ENCODE measurements around the gene GAL3ST2. TPM values are rescaled to one million over a fixed set of nuclear protein-coding genes. Genes with fewer than 3 reads are reported as not detected.

Gene GAL3ST2
- total RNA-seq, 1 experiment from 2014 or later = not detected

- Histone ChIP-seq H3K27me3 (ENCODE audit: low read length) (no peaks in the 10 kb centered on the region), H3K9me2 (replicated peaks; ENCODE audit: low read length) (no peaks in the 10 kb centered on the region), H4K20me1 (ENCODE audit: low read length) (no peaks in the 10 kb centered on the region), H3K79me2 (ENCODE audit: low read length) (no peaks in the 10 kb centered on the region), H3F3A (ENCODE audit: low read length, unreplicated experiment) (no peaks in the 10 kb centered on the region), H3K9me3 (ENCODE audit: low read length) (no peaks in the 10 kb centered on the region), H2AFZ (ENCODE audit: low read length) (peak overlapping the region; percentile 78), H3K4me1 (ENCODE audit: insufficient read depth, low read length) (no peaks in the 10 kb centered on the region), H3K9ac (ENCODE audit: low read length) (peak overlapping the region; percentile 37), H3K4me2 (ENCODE audit: low read length) (peak overlapping the region; percentile 82), H3K27ac (ENCODE audit: low read length) (no peak overlapping the region), H3K36me3 (ENCODE audit: low read depth, low read length) (no peaks in the 10 kb centered on the region), H3K4me3 (ENCODE audit: low read length) (peak overlapping the region; percentile 64)
- no TSS peak for BruUV-seq (replicated peaks)
- ChIA-PET CTCF (no interaction called here), POLR2A (ENCODE audit: unreplicated experiment) (no interaction called here)
- ATAC-seq (peak; percentile 95), DNase-seq (peak; percentile 69)
- TF ChIP-seq EZH2 (IDR thresholded peaks at IDR 0.05; ENCODE audit: low read length, unreplicated experiment) = no peak
- peak; percentile 57; the same call in 1 of the 2 replicates for TF ChIP-seq EZH2phosphoT487 (IDR thresholded peaks at IDR 0.05; ENCODE audit: borderline replicate concordance, low read length)
- intact Hi-C loops (cut with micrococcal nuclease) = no loop called here
Observed at GRCh38 chr2:241844066-241844728, 67.6 kb downstream of the GAL3ST2 start.

GRCh38 chr2:241844831-241845578 lies 68.4 kb downstream of the GAL3ST2 start:
- peak overlapping the region; percentile 64; the same call in 1 of the 2 replicates for H3K4me3 ChIP-seq (ENCODE audit: low read length)
- H3K9me3 ChIP-seq (ENCODE audit: low read length) = no peaks in the 10 kb centered on the region
- no peaks in the 10 kb centered on the region for H3K36me3 ChIP-seq (ENCODE audit: low read depth, low read length)
- peak overlapping the region; percentile 82 for H3K4me2 ChIP-seq (ENCODE audit: low read length)
- no peaks in the 10 kb centered on the region for H3K79me2 ChIP-seq (ENCODE audit: low read length)
- H3K4me1 ChIP-seq (ENCODE audit: insufficient read depth, low read length) = no peaks in the 10 kb centered on the region
- H3K9me2 ChIP-seq (replicated peaks; ENCODE audit: low read length) = no peaks in the 10 kb centered on the region
- H4K20me1 ChIP-seq (ENCODE audit: low read length) = no peaks in the 10 kb centered on the region
- no peaks in the 10 kb centered on the region for H3F3A ChIP-seq (ENCODE audit: low read length, unreplicated experiment)
- CTCF ChIA-PET = interaction anchor here (0.6 kb wide), 1 partner anchor 10 kb away, joined by 4 read pairs; no protein-coding TSS in a partner anchor
- H3K27me3 ChIP-seq (ENCODE audit: low read length) = no peaks in the 10 kb centered on the region
- no TSS peak for BruUV-seq (replicated peaks)
- DNase-seq (no peak), ATAC-seq (no peak)
- no peak for TF ChIP-seq CTCF (conservative IDR thresholded peaks at IDR 0.05; ENCODE audit: low read depth, low read length)
- no peak for TF ChIP-seq EZH2phosphoT487 (IDR thresholded peaks at IDR 0.05; ENCODE audit: borderline replicate concordance, low read length)
- no peak for TF ChIP-seq EZH2 (IDR thresholded peaks at IDR 0.05; ENCODE audit: low read length, unreplicated experiment)
- intact Hi-C loops (cut with micrococcal nuclease) = no loop called here
- POLR2A ChIA-PET (ENCODE audit: unreplicated experiment) = no interaction called here
- peak overlapping the region; percentile 78 for H2AFZ ChIP-seq (ENCODE audit: low read length)
- peak overlapping the region; percentile 37; the same call in 1 of the 2 replicates for H3K9ac ChIP-seq (ENCODE audit: low read length)
- no peak overlapping the region for H3K27ac ChIP-seq (ENCODE audit: low read length)

GRCh38 chr2:241846406-241846805 lies 69.8 kb downstream of the GAL3ST2 start:
- Histone ChIP-seq H3F3A (ENCODE audit: low read length, unreplicated experiment) (no peaks in the 10 kb centered on the region), H3K9me2 (replicated peaks; ENCODE audit: low read length) (no peaks in the 10 kb centered on the region), H3K27ac (ENCODE audit: low read length) (no peak overlapping the region), H3K79me2 (ENCODE audit: low read length) (no peaks in the 10 kb centered on the region), H4K20me1 (ENCODE audit: low read length) (no peaks in the 10 kb centered on the region), H3K4me3 (ENCODE audit: low read length) (no peak overlapping the region), H3K9ac (ENCODE audit: low read length) (no peak overlapping the region), H3K4me2 (ENCODE audit: low read length) (no peak overlapping the region), H3K36me3 (ENCODE audit: low read depth, low read length) (no peaks in the 10 kb centered on the region), H3K4me1 (ENCODE audit: insufficient read depth, low read length) (no peaks in the 10 kb centered on the region), H3K27me3 (ENCODE audit: low read length) (no peaks in the 10 kb centered on the region), H3K9me3 (ENCODE audit: low read length) (no peaks in the 10 kb centered on the region), H2AFZ (ENCODE audit: low read length) (no peak overlapping the region)
- intact Hi-C loops (cut with micrococcal nuclease) = no loop called here
- ATAC-seq (no peak), DNase-seq (no peak)
- BruUV-seq (replicated peaks) = no TSS peak
- TF ChIP-seq CTCF (conservative IDR thresholded peaks at IDR 0.05; ENCODE audit: low read depth, low read length) (no peak), EZH2 (IDR thresholded peaks at IDR 0.05; ENCODE audit: low read length, unreplicated experiment) (no peak), EZH2phosphoT487 (IDR thresholded peaks at IDR 0.05; ENCODE audit: borderline replicate concordance, low read length) (no peak)
- CTCF ChIA-PET = no interaction called here
- POLR2A ChIA-PET (ENCODE audit: unreplicated experiment) = interaction anchor here (0.6 kb wide), 1 partner anchor 52 kb away, joined by 3 read pairs; no protein-coding TSS in a partner anchor

Measured in PC-3 (cell line).